Suppressor macrophage (primary cell): ENCODE measurements around the gene ZNF177.
"Not testable (repeated sequence)": the region's sequence is repeated elsewhere in the genome, so short reads cannot be mapped to it uniquely, and the experiment has no call there.

Source experiments
- DNase-seq, 4 experiments: peaks; one replicate each; pipeline ENCODE4 v3.0.0-alpha.2; 2020 to 2022
- total RNA-seq, 17 experiments: gene quantifications; one replicate each; lab custom pipeline; 2026; ENCODE audit warnings: mixed read lengths in 6 of 17, inconsistent platforms in 3 of 17; lab: John Stamatoyannopoulos, UW

ZNF177 gene
- total RNA-seq = 0 to 0.33 (median 0) reads per million in 17 experiments

DNA sequence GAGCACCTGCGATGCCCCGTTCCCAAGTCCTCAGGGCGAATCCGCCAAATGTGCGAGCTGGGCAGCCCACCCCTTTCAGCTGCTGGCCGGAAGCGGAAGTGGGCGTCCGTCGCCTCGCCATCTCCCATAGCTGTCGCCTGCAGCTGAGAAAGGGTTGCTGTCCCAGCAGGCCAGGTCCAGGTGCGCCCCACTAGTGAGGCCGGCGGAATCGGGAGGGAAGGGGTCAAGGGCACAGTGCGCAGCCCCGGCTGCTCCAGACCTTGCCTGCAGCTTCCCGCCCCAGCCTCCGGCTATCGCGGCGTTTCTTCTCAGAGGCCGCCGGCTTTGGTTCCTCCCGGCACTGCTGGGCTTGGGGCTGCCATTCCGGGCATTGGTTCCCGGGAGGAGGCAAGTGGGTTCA lies at the start of gene ZNF177:
ZNF177 (plus strand) TSS at position 109 of the 400 bp plus-strand sequence. CDS start 15,299 bp downstream, outside the sequence.
- DNase-seq = no peak

DNA sequence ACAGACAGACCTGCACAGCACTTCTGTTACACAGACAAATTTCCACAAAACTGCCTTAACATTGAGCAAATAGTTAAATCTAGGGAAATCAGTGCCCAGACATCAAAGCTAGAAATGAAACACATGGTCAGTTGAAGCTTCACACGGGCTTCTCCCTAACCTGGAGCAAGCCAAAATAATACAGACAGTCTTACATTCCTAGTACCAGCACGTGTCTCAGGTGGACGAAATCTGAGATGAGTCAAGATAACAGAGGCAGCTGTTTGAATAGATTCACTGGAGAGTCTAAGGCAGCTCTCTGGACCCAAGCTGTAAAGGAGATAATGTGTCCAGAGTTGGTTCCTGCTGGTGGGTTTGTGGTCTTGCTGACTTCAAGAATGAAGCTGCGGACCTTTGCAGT lies 49.1 kb upstream of the ZNF177 start:
- no peak for DNase-seq

DNA sequence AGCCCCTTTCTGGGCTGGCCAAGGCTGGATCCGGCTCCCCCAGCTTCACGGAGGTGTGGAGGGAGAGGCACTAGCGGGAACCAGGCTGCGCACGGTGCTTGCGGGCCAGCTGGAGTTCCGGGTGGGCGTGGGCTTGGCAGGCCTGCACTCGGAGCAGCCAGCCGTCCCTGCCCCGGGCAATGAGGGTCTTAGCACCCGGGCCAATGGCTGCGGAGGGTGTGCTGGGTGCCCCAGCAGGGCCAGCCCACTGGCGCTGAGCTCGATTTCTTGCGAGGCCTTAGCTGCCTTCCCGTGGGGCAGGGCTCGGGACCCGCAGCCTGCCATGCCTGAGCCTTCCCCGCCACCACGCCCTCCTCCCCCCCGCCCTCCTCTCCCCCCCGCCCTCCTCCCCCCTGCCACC lies 41.5 kb upstream of the ZNF177 start:
- DNase-seq = no peak

DNA sequence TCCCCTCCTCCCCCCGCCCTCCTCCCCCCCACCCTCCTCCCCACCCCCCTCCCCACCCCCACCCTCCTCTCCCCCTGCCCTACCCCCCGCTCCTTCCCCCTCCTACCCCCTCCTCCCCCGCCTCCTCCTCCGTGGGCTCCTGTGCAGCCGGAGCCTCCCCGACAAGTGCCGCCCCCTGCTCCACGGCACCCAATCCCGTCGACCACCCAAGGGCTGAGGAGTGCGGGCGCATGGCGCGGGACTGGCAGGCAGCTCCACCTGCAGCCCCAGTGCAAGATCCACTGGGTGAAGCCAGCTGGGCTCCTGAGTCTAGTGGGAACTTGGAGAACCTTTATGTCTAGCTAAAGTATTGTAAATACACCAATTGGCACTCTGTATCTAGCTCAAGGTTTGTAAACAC lies 41.1 kb upstream of the ZNF177 start:
- DNase-seq = not testable (repeated sequence)

DNA sequence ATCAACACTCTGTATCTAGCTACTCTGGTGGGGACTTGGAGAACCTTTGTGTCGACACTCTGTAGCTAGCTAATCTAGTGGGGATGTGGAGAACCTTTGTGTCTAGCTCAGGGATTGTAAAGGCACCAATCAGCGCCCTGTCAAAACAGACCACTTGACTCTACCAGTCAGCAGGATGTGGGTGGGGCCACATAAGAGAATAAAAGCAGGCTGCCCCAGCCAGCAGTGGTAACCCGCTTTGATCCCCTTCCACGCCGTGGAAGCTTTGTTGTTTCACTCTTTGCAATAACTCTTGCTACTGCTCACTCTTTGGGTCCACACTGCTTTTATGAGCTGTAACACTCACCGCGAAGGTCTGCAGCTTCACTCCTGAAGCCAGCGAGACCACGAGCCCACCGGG lies 40.6 kb upstream of the ZNF177 start:
- not testable (repeated sequence) for DNase-seq

DNA sequence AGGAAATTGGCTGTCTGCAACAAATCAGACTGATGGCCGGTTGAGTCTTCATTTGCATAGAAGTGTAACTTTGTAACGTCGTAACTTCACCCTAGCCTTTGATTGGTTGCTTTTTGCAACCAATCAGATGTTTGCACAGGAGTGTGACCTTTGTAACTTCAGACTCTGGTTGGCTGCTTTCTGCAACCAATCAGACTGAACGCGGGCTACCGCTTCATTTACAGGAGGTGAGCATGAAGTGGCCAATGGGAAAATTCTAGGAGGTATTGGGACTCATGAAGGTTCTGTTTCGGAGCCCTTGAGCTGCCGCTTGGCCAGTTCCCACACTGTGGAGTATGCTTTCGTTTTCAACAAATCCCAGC lies 39.3 kb upstream of the ZNF177 start:
- peak; percentile 62 to 79 (median 72) for DNase-seq

DNA sequence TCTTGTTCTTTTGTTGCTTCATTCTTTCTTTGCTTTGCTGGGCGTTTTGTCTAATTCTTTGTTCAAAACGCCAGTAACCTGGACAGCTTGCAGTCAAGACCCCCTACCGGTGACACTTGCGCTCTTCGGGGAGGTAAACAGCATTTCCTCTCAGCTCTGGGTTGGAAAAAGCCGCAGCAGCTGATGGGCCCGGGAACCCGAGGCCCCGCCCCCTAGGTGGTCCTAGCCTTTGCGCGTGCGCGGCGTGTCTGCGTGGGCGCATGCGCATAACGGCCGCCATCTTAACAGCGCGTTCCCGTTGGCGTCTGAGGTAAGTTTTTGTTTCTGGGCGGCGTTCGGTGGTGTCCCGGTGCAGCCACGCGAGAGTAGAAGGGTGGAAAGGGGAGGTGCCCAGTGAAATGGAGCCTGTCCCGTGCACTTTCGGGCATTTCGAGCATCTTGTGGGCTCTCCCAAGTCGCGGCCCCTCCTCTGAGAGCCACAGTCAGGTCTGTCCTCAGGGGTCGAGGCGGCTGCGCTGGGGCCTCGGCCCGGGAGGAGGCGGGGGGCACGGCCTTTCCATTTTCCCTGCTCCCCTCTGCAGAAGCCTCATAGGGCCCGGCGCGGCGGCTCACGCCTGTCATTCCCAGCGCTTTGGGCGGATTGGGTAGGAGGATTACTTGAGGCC lies 38.8 kb upstream of the ZNF177 start, which contains the start of gene ZNF559:
ZNF559 (plus strand) TSS at position 261 of the 665 bp plus-strand sequence. CDS start 14,371 bp downstream, outside the sequence.
- peak; percentile 98 to 99 (median 98) for DNase-seq

DNA sequence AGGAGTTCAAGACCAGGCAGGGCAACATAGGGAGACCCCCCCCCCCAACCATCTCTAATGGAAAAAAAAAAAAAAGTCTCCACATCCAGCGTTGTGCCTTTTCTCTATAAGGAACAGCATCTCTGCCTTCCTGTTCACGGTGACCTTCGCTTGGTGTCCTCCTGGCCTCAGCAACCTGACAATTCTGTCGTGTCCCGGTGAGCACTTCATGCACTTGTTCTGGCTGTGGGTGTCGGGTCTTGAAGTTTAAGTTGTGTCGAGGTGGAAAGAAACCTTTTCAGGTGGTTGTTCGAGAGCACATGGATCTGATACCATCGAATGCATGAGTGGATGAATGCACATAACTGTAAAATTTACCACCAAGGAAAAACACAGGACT lies 38.2 kb upstream of the ZNF177 start:
- peak in 1 of 4 experiments; percentile 2 for DNase-seq

DNA sequence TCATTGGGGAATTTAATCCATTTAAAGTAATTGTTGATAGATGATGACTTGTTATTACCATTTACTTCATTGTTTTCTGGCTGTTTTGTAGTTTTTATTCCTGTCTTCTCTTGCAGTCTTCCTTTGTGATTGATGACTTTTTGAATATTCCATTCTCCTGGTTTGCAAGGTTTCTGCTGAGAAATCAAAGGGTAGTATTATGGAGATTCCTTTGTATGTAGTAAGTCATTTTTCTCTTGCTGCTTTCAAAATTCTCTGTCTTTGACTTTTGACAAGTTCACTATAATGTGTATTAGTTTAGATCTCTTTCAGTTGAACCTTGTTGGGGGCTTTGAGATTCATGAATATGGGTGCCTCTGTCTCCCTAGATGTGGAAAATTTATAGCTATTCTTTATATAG lies 32.8 kb upstream of the ZNF177 start:
- no peak for DNase-seq

DNA sequence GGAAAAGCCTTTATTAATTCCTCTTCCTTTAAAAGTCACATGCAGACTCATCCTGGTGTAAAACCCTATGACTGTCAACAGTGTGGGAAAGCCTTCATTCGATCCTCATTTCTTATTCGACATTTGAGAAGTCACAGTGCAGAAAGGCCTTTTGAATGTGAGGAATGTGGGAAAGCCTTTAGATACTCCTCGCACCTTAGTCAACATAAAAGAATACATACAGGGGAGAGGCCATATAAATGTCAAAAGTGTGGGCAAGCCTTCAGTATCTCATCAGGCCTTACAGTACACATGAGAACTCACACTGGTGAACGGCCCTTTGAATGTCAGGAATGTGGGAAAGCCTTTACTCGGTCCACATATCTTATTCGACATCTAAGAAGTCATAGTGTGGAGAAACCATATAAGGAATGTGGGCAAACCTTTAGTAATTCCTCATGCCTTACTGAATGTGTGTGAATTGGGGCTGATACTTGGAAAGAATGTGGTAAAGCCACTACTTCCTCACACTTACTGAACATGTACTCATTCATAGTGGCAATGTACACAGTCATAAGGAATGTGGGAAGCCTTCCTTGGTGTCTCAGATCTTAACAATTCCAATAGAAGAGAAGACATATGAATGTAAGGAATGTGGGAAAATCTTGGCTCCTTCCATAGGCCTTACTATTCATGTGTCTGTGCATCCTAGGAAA lies 20.1 kb upstream of the ZNF177 start:
- no peak for DNase-seq

DNA sequence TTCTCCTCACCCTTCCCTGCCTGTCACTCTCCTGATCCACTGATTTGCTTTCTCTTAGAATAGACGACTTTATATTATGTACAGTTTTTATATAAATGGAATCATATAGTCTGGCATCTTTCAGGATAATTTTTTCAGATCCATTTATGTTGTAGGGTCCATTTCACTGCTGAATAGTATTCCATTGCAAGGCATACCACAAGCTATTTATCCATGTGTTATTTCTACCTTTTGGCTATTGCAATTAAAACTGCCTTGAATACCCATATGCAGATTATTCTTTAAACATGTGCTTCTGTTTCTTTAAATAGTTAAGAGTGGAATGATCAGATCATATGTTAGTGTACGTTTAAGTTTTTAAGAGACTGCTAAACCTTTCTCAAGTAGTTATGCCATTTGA lies 17.8 kb upstream of the ZNF177 start:
- no peak for DNase-seq

DNA sequence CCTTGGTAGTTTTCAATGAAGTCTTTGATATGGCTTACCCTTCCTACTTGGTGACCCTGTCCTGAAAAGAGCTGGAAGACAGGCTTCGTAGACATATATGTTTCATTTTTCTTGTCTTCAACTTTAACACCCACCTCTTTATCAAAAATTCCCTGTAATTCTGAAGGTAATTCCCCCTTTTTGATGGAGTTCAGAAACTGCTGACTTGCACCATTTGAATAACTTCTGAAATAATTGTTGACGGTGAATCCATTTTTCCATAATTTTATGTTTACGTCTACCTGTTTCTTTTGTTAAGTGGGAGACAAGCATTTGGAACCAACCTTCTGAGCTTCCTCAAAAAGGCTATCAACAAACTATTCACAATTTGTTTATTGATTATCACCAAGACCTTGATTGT lies 14.6 kb upstream of the ZNF177 start:
- DNase-seq = no peak

DNA sequence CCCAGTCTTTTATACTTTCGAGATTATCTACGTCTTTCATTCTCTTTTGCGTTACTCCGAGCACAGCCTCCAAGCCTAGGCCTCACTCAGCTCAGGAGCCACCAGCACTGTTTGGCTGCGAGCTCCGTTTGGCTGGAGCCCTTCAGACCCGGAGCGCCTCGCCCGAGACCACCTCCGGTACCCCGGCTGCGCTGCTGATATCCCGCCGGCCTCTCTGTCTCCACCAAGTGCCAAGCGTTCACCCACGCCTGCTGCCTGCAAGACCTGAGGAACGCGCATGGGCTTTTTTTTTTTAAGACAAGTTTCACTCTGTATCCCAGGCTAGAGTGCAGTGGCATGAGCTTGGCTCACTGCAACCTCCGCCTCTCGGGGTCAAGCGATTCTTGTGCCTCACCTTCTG lies 14.1 kb upstream of the ZNF177 start:
- DNase-seq = no peak

DNA sequence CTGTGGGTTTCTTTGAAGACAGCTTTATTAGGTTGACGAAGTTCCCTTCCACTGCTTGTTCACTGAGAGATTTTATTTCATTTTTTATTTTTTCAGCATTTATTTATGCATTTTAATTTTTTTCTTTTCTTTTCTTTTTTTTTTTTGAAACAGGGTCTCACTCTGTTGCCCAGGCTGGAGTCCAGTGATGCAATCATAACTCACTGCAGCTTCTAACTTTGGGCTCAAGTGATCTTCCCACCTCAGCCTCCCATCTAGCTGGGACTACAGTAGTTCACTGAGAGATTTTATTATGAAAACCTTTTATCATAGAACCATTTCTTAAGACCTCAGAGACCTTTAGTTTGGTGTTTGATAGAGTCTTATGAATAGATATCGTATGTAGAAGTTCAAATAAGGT lies 10.3 kb upstream of the ZNF177 start:
- no peak for DNase-seq

DNA sequence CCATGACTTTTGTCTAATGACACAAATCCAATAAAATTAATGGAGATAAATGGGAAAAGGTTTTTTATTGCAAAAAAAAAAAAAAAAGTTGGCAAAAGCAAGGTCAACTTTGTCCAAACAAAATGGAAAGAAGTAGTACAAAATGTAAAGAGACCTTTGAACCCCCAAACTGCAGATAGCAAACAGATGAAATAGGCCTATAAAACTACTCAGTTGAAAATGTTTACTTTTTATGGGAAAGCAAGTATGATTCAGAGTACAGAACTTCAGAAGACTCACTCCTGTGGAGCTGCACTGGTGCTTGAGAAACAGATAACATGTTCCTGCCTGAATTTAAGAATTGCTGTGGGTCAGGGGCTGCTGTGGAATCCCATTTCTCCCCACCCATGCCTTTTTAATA lies 9.8 kb upstream of the ZNF177 start:
- DNase-seq = no peak

DNA sequence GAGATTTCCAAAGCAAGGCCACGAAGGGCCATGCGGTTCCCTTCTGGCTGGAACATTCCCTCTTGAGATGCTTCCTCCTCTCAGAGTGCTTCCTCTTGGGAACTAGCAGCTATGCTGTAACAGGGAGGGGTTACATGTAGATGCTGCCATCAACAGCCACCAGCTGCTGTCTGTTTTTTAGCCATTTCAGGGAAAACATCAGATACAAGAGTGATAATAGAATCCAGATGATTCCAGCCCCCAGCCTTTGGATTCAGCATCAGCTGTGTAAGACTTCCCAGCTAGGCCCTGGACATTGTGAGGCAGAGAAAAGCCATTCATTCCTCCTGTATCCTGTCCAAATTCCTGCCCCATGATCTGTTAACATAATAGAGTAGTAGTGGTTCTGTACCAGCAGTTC lies 8.2 kb upstream of the ZNF177 start:
- DNase-seq = no peak

DNA sequence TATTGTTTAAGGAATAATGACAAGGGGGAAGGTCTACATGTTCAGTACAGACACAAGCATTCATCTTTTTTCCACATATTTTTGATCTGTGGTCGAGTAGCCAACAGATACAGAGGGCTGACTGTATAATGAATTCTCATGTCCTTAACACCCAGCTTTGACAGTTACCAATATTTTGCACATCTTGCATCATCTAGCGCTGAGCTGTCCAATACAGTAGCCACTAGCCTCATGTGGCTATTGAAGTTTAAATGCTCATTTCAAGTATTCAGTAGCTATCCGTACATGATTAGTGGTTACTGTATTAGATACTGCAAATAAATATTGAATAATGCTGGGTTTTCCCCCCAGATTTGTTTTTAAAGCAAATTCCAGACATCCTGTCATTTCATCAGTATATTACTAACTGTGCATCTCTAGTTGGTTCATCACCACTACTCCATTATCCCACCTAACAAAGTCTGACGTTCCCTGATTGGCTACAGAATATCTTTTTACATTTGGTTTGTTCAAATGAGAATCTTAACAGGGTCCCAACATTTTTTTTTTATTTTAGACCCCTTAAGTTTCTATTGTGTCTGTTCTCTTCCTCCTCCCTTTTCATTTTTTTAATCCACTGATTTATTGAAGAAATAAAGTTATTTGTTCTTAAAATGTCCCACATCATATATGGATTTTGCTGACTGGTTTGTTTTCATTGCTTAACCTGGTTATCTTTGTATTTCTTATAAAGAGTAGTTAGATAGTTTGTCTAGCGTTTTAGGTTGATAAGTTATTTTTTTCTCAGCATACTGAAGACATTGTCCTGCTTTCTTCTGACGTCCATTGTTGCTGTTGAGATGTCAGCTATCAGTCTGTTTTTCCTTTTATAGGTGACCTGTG lies 8.2 kb downstream of the ZNF177 start:
- DNase-seq = no peak

DNA sequence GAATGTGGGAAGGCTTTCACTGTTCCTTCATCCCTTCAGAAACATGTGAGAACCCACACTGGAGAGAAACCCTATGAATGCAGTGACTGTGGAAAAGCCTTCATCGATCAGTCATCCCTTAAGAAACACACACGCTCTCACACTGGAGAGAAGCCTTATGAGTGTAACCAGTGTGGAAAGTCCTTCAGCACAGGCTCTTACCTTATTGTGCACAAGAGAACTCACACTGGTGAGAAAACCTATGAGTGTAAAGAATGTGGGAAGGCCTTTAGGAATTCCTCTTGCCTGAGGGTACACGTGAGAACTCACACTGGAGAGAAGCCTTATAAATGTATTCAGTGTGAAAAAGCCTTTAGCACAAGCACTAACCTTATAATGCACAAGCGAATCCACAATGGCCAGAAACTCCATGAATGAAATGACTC lies 18.6 kb downstream of the ZNF177 start:
- DNase-seq = peak in 1 of 4 experiments; percentile 3

DNA sequence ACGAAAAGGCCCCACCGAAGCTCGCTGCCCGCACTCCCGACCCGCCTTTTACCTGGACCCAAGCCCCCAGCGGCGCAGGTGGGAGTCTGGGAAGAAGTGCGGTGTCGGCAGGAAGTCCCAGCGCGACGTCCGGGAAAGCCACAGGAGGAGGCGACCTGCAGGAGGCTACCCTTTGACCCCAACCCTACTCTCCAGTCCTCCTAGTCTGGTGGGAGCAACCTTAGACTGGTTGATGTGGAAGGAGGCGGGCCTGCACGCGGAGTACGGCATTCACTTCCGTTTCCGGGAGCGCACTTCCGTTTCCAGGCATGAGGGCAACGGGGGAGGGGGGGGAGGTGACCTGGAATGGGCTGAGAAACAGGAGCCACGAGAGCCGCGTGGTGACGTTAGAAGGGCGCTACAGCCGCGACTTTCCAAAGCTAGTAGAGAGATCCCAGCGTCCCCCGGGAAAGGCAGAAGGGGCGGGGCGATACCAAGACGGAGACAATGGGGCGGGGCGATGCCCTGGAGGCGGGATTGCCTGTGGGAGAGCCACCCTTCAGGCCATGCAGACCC lies 44.1 kb downstream of the ZNF177 start:
- peak; percentile 25 to 44 (median 41) for DNase-seq

DNA sequence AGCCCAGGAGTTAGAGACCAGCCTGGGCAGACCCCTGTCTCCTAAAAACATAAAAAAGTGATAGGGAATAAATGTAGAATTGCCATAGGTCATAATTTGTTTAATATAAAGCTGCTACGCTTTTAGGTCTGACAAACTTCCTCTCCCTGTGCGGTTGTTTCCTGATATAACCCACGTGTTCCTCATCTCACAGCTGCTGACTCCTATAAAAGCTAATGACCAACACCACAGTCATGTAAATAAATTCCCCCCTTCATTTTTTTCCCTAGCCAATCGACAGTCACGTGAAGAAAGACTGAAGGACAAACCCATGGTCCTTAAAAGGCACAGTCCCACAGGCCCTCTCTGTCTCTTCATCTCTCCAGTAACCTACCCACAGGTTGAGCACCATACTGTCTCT lies 45.0 kb downstream of the ZNF177 start:
- no peak for DNase-seq

DNA sequence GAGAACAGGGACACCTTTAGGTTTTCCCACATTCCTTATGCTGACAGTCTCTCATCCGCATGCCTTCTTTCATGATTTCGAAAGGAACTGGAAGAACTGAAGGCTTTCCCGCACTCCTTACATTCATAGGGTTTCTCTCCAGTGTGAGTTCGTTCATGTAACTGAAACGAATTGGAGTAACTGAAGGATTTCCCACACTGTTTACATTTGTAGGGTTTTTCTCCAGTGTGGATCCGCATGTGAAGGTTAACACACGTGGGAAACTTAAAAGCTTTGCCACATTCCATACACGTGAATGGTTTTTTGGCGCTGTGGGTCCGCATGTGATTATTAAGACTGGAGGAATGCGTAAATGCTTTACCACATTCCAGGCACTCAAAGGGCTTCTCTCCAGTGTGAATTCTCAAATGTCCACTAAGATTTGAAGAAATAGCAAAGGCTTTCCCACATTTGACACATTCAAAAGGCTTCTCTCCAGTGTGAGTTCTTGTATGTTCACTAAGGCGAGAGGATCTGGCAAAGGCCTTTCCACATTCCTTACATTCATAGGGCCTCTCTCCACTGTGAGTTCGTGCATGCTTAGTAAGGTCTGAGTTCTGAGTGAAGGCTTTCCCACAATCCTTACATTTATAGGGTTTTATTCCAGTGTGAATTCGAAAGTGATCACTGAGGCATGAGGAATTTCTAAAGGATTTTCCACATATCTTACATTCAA lies 50.6 kb downstream of the ZNF177 start:
- no peak for DNase-seq

DNA sequence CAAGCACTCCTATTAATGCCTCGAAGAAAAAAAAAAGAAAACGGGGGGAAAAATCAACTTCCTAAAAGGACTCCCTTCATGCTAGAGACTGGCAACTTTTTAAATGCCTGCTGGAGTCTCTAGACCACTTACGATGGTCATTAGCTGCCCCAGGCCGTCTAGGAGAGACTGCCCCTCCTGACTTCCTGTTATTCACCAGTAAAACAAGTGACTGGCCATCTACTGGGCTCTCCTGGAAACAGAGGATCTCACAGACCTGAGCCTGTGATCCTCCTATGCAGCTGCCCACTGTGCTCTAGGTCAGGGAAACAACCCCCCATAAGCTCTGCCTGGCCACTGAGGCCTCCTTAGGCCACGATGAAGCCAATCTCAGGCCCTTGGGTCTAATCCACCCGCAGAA lies 65.1 kb downstream of the ZNF177 start:
- DNase-seq = no peak
